Ishikawa (cell line): Measurements from ENCODE around the gene RNF214.

Experiments
- CEBPB ChIP-seq: IDR thresholded peaks from 2 replicates; pipeline ENCODE4 v1.6.1; 2012
- CREB1 ChIP-seq: IDR thresholded peaks from 2 replicates; pipeline ENCODE4 v1.6.1; 2012; ENCODE audit warnings: low read depth
- EGR1 ChIP-seq: IDR thresholded peaks from 2 replicates; pipeline ENCODE4 v1.6.1; 2012
- EP300 ChIP-seq: IDR thresholded peaks from 2 replicates; pipeline ENCODE4 v1.6.1; 2012; ENCODE audit warnings: borderline replicate concordance
- FOXM1 ChIP-seq: IDR thresholded peaks from 2 replicates; pipeline ENCODE4 v1.6.1; 2012; ENCODE audit warnings: low read depth, borderline replicate concordance
- MAX ChIP-seq: IDR thresholded peaks from 2 replicates; pipeline ENCODE4 v1.6.1; 2012
- NFIC ChIP-seq: IDR thresholded peaks from 2 replicates; pipeline ENCODE4 v1.6.1; 2012
- RAD21 ChIP-seq: IDR thresholded peaks from 2 replicates; pipeline ENCODE4 v1.6.1; 2012; ENCODE audit warnings: low read depth
- REST ChIP-seq: IDR thresholded peaks from 2 replicates; pipeline ENCODE4 v1.6.1; 2012; ENCODE audit warnings: low read depth, mild to moderate bottlenecking
- TAF1 ChIP-seq: IDR thresholded peaks from 2 replicates; pipeline ENCODE4 v1.6.1; 2012; ENCODE audit warnings: low read depth, mild to moderate bottlenecking
- TCF12 ChIP-seq: IDR thresholded peaks from 2 replicates; pipeline ENCODE4 v1.6.1; 2012; ENCODE audit warnings: low read depth
- TEAD4 ChIP-seq: IDR thresholded peaks from 2 replicates; pipeline ENCODE4 v1.6.1; 2012
- USF1 ChIP-seq: IDR thresholded peaks from 2 replicates; pipeline ENCODE4 v1.6.1; 2012
- YY1 ChIP-seq: IDR thresholded peaks from 2 replicates; pipeline ENCODE4 v1.6.1; 2012; ENCODE audit warnings: low read depth
- ZBTB7A ChIP-seq: IDR thresholded peaks from 2 replicates; pipeline ENCODE4 v1.6.1; 2012; ENCODE audit warnings: low read depth

RNF214 gene

GRCh38 chr11:117187428-117187798 is 45.1 kb upstream of the RNF214 start:
- TF ChIP-seq CEBPB, result no peak
- TF ChIP-seq REST, result no peak
- no peak for TF ChIP-seq CREB1
- no peak for TF ChIP-seq ZBTB7A
- TF ChIP-seq FOXM1, result no peak
- no peak for TF ChIP-seq EGR1
- no peak for TF ChIP-seq RAD21
- TF ChIP-seq YY1, result no peak
- no peak for TF ChIP-seq EP300
- TF ChIP-seq MAX, result no peak
- no peak for TF ChIP-seq NFIC
- no peak for TF ChIP-seq TCF12
- TF ChIP-seq USF1, result no peak
- no peak for TF ChIP-seq TAF1
- no peak for TF ChIP-seq TEAD4

GRCh38 chr11:117187799-117188481 is 44.5 kb upstream of the RNF214 start:
- TF ChIP-seq NFIC (no peak), ZBTB7A (no peak), EGR1 (no peak), USF1 (no peak), CREB1 (no peak), YY1 (no peak), TCF12 (no peak), TAF1 (no peak), EP300 (no peak), FOXM1 (no peak), REST (no peak)

- TF ChIP-seq EP300 (no peak), CEBPB (no peak), TCF12 (no peak)
Measured at GRCh38 chr11:117188620-117189081, 43.8 kb upstream of the RNF214 start.

GRCh38 chr11:117189191-117189940 is 43.1 kb upstream of the RNF214 start:
- TF ChIP-seq TCF12 (no peak), TAF1 (no peak), USF1 (no peak), REST (no peak), CREB1 (no peak)
